H1 (cell line): ENCODE measurements around the gene SHANK2. TPM values are rescaled to one million over a fixed set of nuclear protein-coding genes. Genes with fewer than 3 reads are reported as not detected.

ENCODE experiments used
- CHD2 ChIP-seq: IDR thresholded peaks from 2 replicates; pipeline ENCODE4 v1.6.1; 2012; ENCODE audit warnings: low read length, improper control_type of control experiment
- EZH2 ChIP-seq: fragments of 200-600 bp; sonication (generic); IDR thresholded peaks from 2 replicates; pipeline ENCODE4 v1.7.1; 2012; ENCODE audit warnings: low read depth, mild to moderate bottlenecking, moderate library complexity, low read length, inconsistent platforms; ENCODE audit not compliant: severe bottlenecking
- KDM5A ChIP-seq: fragments of 200-600 bp; IDR thresholded peaks from 2 replicates; pipeline ENCODE4 v1.7.1; 2012; ENCODE audit warnings: mild to moderate bottlenecking, low read length, inconsistent platforms, mixed read lengths
- PHF8 ChIP-seq: fragments of 200-600 bp; sonication (generic); conservative IDR thresholded peaks from 2 replicates; pipeline ENCODE4 v1.7.1; 2012; ENCODE audit warnings: low read depth, mild to moderate bottlenecking, inconsistent platforms, low read length, moderate library complexity
- SIX5 ChIP-seq: IDR thresholded peaks from 2 replicates; pipeline ENCODE4 v1.6.1; 2011; ENCODE audit warnings: mild to moderate bottlenecking, low read depth, low read length
- polyA plus RNA-seq, 7 experiments: library from polyadenylated mRNA; depleted of rRNA in 3 of 7; stranded (reverse) in 5 of 7; unstranded in 2 of 7; fragments of >200 nt in 5 of 7; fragments of 200-250 nt in 2 of 7; gene quantifications; 1 replicate in 5 of 7; 2 replicates in 1 of 7; 4 replicates in 1 of 7; pipeline versions ENCODE4 v1.2.1 to v1.2.3, GENCODE V29; 2011 to 2013; ENCODE audit warnings: missing spikeins in 2 of 7, mixed read lengths in 2 of 7
- total RNA-seq: library from RNA; stranded (reverse); fragmentation: NEBNext Ultra II Directional; extraction: Animal tissue kit (Norgen Biotek cat#: 25700); gene quantifications from 2 replicates; pipeline ENCODE4 v1.2.1, GENCODE V29; 2021
- TF ChIP-seq, protein P1 (sequence below): fragments of 300-600 bp; sonication (generic); IDR thresholded peaks from 2 replicates; pipeline ENCODE4 v1.7.1; 2012; ENCODE audit warnings: low read length, moderate library complexity, mild to moderate bottlenecking, inconsistent platforms; ENCODE audit not compliant: insufficient replicate concordance
- TF ChIP-seq, protein P2 (sequence below): IDR thresholded peaks from 2 replicates; pipeline ENCODE4 v1.6.1; 2012; ENCODE audit warnings: inconsistent platforms

The SHANK2 gene
- total and polyA plus RNA-seq, 2 of the 8 experiments (the other 6 are each of a cell fraction or from before 2014, with no cell fraction given) = 10.1 to 54.2 TPM

DNA sequence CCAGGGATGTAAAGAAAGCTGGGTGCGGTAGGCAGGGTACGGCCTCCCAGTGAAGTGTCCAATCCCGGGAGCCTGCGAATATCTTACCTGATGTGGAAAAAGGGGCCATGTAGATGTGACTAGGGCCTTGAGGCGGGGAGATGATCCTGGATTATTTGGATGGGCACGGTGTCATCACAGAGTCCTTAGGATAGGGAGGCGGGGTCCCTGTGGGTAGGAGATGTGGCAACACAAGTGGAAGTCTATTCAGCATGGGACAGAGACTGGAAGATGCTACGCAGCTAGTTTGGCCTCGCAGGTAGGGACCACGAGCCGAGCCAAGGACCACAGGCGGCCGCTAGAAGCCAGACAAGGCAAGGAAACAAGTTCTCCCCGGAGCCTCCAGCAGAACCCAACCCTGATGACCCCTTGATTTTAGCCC lies 46.4 kb upstream of the SHANK2 start (continued):
- TF ChIP-seq, protein P1, sequence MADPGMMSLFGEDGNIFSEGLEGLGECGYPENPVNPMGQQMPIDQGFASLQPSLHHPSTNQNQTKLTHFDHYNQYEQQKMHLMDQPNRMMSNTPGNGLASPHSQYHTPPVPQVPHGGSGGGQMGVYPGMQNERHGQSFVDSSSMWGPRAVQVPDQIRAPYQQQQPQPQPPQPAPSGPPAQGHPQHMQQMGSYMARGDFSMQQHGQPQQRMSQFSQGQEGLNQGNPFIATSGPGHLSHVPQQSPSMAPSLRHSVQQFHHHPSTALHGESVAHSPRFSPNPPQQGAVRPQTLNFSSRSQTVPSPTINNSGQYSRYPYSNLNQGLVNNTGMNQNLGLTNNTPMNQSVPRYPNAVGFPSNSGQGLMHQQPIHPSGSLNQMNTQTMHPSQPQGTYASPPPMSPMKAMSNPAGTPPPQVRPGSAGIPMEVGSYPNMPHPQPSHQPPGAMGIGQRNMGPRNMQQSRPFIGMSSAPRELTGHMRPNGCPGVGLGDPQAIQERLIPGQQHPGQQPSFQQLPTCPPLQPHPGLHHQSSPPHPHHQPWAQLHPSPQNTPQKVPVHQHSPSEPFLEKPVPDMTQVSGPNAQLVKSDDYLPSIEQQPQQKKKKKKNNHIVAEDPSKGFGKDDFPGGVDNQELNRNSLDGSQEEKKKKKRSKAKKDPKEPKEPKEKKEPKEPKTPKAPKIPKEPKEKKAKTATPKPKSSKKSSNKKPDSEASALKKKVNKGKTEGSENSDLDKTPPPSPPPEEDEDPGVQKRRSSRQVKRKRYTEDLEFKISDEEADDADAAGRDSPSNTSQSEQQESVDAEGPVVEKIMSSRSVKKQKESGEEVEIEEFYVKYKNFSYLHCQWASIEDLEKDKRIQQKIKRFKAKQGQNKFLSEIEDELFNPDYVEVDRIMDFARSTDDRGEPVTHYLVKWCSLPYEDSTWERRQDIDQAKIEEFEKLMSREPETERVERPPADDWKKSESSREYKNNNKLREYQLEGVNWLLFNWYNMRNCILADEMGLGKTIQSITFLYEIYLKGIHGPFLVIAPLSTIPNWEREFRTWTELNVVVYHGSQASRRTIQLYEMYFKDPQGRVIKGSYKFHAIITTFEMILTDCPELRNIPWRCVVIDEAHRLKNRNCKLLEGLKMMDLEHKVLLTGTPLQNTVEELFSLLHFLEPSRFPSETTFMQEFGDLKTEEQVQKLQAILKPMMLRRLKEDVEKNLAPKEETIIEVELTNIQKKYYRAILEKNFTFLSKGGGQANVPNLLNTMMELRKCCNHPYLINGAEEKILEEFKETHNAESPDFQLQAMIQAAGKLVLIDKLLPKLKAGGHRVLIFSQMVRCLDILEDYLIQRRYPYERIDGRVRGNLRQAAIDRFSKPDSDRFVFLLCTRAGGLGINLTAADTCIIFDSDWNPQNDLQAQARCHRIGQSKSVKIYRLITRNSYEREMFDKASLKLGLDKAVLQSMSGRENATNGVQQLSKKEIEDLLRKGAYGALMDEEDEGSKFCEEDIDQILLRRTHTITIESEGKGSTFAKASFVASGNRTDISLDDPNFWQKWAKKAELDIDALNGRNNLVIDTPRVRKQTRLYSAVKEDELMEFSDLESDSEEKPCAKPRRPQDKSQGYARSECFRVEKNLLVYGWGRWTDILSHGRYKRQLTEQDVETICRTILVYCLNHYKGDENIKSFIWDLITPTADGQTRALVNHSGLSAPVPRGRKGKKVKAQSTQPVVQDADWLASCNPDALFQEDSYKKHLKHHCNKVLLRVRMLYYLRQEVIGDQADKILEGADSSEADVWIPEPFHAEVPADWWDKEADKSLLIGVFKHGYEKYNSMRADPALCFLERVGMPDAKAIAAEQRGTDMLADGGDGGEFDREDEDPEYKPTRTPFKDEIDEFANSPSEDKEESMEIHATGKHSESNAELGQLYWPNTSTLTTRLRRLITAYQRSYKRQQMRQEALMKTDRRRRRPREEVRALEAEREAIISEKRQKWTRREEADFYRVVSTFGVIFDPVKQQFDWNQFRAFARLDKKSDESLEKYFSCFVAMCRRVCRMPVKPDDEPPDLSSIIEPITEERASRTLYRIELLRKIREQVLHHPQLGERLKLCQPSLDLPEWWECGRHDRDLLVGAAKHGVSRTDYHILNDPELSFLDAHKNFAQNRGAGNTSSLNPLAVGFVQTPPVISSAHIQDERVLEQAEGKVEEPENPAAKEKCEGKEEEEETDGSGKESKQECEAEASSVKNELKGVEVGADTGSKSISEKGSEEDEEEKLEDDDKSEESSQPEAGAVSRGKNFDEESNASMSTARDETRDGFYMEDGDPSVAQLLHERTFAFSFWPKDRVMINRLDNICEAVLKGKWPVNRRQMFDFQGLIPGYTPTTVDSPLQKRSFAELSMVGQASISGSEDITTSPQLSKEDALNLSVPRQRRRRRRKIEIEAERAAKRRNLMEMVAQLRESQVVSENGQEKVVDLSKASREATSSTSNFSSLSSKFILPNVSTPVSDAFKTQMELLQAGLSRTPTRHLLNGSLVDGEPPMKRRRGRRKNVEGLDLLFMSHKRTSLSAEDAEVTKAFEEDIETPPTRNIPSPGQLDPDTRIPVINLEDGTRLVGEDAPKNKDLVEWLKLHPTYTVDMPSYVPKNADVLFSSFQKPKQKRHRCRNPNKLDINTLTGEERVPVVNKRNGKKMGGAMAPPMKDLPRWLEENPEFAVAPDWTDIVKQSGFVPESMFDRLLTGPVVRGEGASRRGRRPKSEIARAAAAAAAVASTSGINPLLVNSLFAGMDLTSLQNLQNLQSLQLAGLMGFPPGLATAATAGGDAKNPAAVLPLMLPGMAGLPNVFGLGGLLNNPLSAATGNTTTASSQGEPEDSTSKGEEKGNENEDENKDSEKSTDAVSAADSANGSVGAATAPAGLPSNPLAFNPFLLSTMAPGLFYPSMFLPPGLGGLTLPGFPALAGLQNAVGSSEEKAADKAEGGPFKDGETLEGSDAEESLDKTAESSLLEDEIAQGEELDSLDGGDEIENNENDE = no peak
- no peak for TF ChIP-seq SIX5
- TF ChIP-seq PHF8 = no peak
- no peak for TF ChIP-seq CHD2
- TF ChIP-seq EZH2 = no peak
- TF ChIP-seq, protein P2, sequence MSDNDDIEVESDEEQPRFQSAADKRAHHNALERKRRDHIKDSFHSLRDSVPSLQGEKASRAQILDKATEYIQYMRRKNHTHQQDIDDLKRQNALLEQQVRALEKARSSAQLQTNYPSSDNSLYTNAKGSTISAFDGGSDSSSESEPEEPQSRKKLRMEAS = no peak
- no peak for TF ChIP-seq KDM5A
